Measurements from ENCODE around the gene FAT4. TPM values are rescaled to one million over a fixed set of nuclear protein-coding genes. Genes with fewer than 3 reads are reported as not detected.

The FAT4 gene
- total RNA-seq, 1 donor from 2014 or later: 106 TPM

GRCh38 chr4:125311503-125311902, 3.3 kb upstream of the FAT4 start:
- TF ChIP-seq CTCF (IDR thresholded peaks at IDR 0.05): no peak
- no peak for DNase-seq (ENCODE audit: extremely low spot score, unreplicated experiment)
- no peak overlapping the region for H3K4me3 Mint-ChIP-seq (ENCODE audit: unreplicated experiment)
- H3K27ac Mint-ChIP-seq (ENCODE audit: unreplicated experiment): no peak overlapping the region
- H3K36me3 Mint-ChIP-seq (ENCODE audit: unreplicated experiment): peaks cover 10% of the 10 kb centered on the region
- H3K4me1 Mint-ChIP-seq (ENCODE audit: unreplicated experiment): peaks cover 18% of the 10 kb centered on the region
- H3K27me3 Mint-ChIP-seq (ENCODE audit: unreplicated experiment): peaks cover 17% of the 10 kb centered on the region
- H3K9me3 Mint-ChIP-seq (ENCODE audit: unreplicated experiment): peaks cover 9% of the 10 kb centered on the region

- peaks cover 9% of the 10 kb centered on the region for H3K9me3 Mint-ChIP-seq (ENCODE audit: unreplicated experiment)
- H3K36me3 Mint-ChIP-seq (ENCODE audit: unreplicated experiment): peaks cover 29% of the 10 kb centered on the region
- DNase-seq (ENCODE audit: extremely low spot score, unreplicated experiment): no peak
- H3K4me1 Mint-ChIP-seq (ENCODE audit: unreplicated experiment): peaks cover 29% of the 10 kb centered on the region
- H3K4me3 Mint-ChIP-seq (ENCODE audit: unreplicated experiment): peak overlapping the region; percentile 50
- H3K27ac Mint-ChIP-seq (ENCODE audit: unreplicated experiment): peak overlapping the region; percentile 90
- TF ChIP-seq CTCF (IDR thresholded peaks at IDR 0.05): peak; percentile 92
- peaks cover 17% of the 10 kb centered on the region for H3K27me3 Mint-ChIP-seq (ENCODE audit: unreplicated experiment)
Observed at GRCh38 chr4:125313497-125313896, 1.3 kb upstream of the FAT4 start.

DNA sequence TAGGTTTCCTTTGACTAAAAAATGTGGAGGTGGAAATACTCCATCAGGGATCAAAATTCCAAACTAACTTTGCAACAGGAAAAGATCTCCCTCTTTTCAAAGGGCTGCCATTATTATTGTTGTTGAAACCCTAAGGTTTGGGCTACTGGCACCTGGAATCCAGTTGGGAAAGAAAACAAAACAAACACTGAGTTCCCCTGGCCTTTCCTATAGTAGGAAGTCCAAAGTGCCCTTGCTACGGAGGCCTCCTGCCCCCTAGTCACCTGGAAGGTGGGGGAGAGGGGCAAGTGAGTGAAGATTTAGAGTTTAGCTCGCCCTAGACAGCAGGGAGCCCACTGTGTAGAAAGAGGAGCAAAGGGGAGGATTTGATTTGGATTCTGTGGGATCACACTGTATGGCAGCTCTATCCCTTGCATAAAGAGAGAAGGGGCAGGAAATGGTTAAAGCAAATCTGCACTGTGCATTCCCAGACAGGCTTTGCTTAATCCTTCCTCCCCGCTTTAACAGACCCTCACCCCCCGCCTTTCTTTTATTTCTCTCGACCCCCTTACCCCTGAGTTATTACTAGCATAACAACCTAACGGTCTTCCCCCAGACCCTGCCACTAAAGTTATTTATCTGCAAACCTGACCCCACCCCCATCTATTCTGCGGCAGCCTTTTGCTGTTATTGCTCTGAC, 627 bp upstream of the FAT4 start:
- H3K27ac Mint-ChIP-seq (ENCODE audit: unreplicated experiment): peak overlapping the region; percentile 90
- peaks cover 33% of the 10 kb centered on the region for H3K4me1 Mint-ChIP-seq (ENCODE audit: unreplicated experiment)
- peaks cover 35% of the 10 kb centered on the region for H3K36me3 Mint-ChIP-seq (ENCODE audit: unreplicated experiment)
- TF ChIP-seq CTCF (IDR thresholded peaks at IDR 0.05): no peak
- peaks cover 17% of the 10 kb centered on the region for H3K27me3 Mint-ChIP-seq (ENCODE audit: unreplicated experiment)
- peaks cover 9% of the 10 kb centered on the region for H3K9me3 Mint-ChIP-seq (ENCODE audit: unreplicated experiment)
- no peak for DNase-seq (ENCODE audit: extremely low spot score, unreplicated experiment)
- H3K4me3 Mint-ChIP-seq (ENCODE audit: unreplicated experiment): peak overlapping the region; percentile 98

- H3K4me1 Mint-ChIP-seq (ENCODE audit: unreplicated experiment): peaks cover 49% of the 10 kb centered on the region
Observed at GRCh38 chr4:125315576-125316400, 1.0 kb downstream of the FAT4 start.

More at GRCh38 chr4:125315576-125316400, 1.0 kb downstream of the FAT4 start:
- peak; percentile 85 for DNase-seq (ENCODE audit: extremely low spot score, unreplicated experiment)
- Mint-ChIP-seq H3K27me3 (ENCODE audit: unreplicated experiment) (peaks cover 13% of the 10 kb centered on the region), H3K4me3 (ENCODE audit: unreplicated experiment) (peak overlapping the region; percentile 98), H3K36me3 (ENCODE audit: unreplicated experiment) (peaks cover 45% of the 10 kb centered on the region), H3K9me3 (ENCODE audit: unreplicated experiment) (peaks cover 2% of the 10 kb centered on the region), H3K27ac (ENCODE audit: unreplicated experiment) (peak overlapping the region; percentile 90)
- peak; percentile 37 for TF ChIP-seq CTCF (IDR thresholded peaks at IDR 0.05)

All from osteocyte (in vitro differentiated cells).